HUES48 (cell line): ENCODE results near the gene NFIB.

Source experiments
- H3K27ac ChIP-seq: one replicate; pipeline ENCODE4 v1.7.0; 2013; ENCODE audit warnings: low read depth, low read length, inconsistent platforms
- H3K27me3 ChIP-seq: 2 replicates; pipeline ENCODE4 v1.6.1; 2013; ENCODE audit warnings: mild to moderate bottlenecking, low read length; ENCODE audit not compliant: control insufficient read depth, insufficient read depth
- H3K36me3 ChIP-seq: 2 replicates; pipeline ENCODE4 v1.6.1; 2013; ENCODE audit warnings: low read length; ENCODE audit not compliant: control insufficient read depth, insufficient read depth
- H3K4me1 ChIP-seq: 2 replicates; pipeline ENCODE4 v1.6.1; 2013; ENCODE audit warnings: mild to moderate bottlenecking, low read length; ENCODE audit not compliant: control insufficient read depth, insufficient read depth
- H3K4me3 ChIP-seq: 2 replicates; pipeline ENCODE4 v1.5.1; 2013; ENCODE audit warnings: mild to moderate bottlenecking, low read depth, low read length
- H3K9ac ChIP-seq: 2 replicates; pipeline ENCODE4 v1.6.1; 2013; ENCODE audit warnings: mild to moderate bottlenecking, low read depth, low read length, moderate library complexity
- H3K9me3 ChIP-seq: 2 replicates; pipeline ENCODE4 v1.6.1; 2013; ENCODE audit warnings: low read length; ENCODE audit not compliant: control insufficient read depth, insufficient read depth

NFIB gene

DNA sequence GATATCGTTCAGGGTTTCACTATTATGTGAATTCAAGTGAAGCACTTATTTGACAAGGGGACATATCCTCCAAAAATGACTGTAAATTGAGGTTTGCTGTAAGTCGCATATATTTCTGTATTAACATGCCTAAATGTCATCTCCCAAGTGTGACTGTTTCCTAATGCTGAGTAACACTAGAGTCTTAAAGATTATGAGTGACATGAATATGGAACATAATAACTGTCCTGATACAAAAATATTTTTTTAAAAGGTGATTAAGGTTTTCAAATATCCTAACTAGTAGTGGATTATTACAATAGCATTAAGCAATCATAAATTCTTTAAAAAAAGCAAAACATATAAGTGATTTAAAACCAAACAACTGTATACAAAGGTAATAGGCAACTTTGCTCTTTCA lies 3.6 kb downstream of the NFIB start:
- H3K9ac ChIP-seq = no peak overlapping the region
- H3K27me3 ChIP-seq = peaks cover 28% of the 10 kb centered on the region
- peaks cover 19% of the 10 kb centered on the region for H3K4me1 ChIP-seq
- no peak overlapping the region for H3K4me3 ChIP-seq
- no peaks in the 10 kb centered on the region for H3K36me3 ChIP-seq
- no peak overlapping the region for H3K27ac ChIP-seq
- no peaks in the 10 kb centered on the region for H3K9me3 ChIP-seq

- no peaks in the 10 kb centered on the region for H3K9me3 ChIP-seq
- no peak overlapping the region for H3K27ac ChIP-seq
- H3K4me3 ChIP-seq = no peak overlapping the region
- H3K9ac ChIP-seq = no peak overlapping the region
- H3K36me3 ChIP-seq = no peaks in the 10 kb centered on the region
- peaks cover 28% of the 10 kb centered on the region for H3K27me3 ChIP-seq
- peaks cover 19% of the 10 kb centered on the region for H3K4me1 ChIP-seq
Observed at GRCh38 chr9:14309403-14309802, 4.5 kb downstream of the NFIB start.

- no peak overlapping the region for H3K27ac ChIP-seq
- no peak overlapping the region for H3K4me3 ChIP-seq
- peaks cover 19% of the 10 kb centered on the region for H3K4me1 ChIP-seq
- H3K27me3 ChIP-seq = peaks cover 28% of the 10 kb centered on the region
- H3K9me3 ChIP-seq = no peaks in the 10 kb centered on the region
- no peaks in the 10 kb centered on the region for H3K36me3 ChIP-seq
- no peak overlapping the region for H3K9ac ChIP-seq
Observed at GRCh38 chr9:14308853-14309145, 5.1 kb downstream of the NFIB start.

DNA sequence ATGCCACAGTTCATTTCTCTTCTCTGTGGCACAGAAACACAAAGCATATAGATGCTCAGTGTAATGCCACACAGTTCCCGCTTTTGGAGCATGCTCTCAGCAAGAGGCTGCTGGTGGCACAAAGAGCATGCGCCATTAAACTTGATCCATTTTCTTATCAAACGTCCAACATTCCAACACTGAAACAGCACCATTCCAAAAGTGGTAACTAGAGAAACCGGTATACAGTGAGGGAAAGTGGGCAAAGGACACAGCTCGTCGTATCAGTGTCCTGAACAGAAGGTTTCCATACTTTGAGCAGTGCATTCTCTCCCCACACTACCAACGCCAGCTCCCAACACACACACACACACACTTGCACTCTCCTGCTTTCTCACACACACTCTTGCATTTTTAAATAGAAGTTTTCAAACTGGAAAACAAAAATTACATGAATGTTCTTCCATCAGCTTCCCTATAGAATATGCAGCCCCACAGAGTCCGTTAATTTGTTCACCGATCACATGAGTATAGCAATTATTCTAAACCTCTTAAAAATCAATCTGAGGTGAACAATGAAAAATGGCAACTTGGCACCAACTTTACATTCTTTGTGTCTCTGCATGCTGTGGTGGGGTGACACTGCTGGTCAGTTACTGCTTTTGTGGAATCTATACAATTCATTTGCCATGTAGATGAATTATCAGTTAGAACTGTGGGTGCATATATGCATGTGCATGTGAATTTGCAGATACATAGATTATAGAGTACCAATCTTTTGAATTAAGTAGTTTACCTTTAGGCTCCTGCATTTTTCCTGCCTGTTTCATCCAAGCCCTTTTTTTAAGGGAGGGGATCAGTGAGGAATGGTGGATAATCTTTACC lies 5.7 kb downstream of the NFIB start:
- Histone ChIP-seq H3K27me3 (peaks cover 24% of the 10 kb centered on the region), H3K9me3 (no peaks in the 10 kb centered on the region), H3K36me3 (no peaks in the 10 kb centered on the region), H3K4me1 (peaks cover 19% of the 10 kb centered on the region), H3K9ac (no peak overlapping the region), H3K4me3 (no peak overlapping the region), H3K27ac (no peak overlapping the region)

GRCh38 chr9:14306672-14307660 lies 7.0 kb downstream of the NFIB start:
- H3K9me3 ChIP-seq = no peaks in the 10 kb centered on the region
- H3K9ac ChIP-seq = no peak overlapping the region
- no peak overlapping the region for H3K27ac ChIP-seq
- H3K4me3 ChIP-seq = no peak overlapping the region
- H3K4me1 ChIP-seq = peaks cover 10% of the 10 kb centered on the region
- H3K27me3 ChIP-seq = peaks cover 13% of the 10 kb centered on the region
- no peaks in the 10 kb centered on the region for H3K36me3 ChIP-seq

GRCh38 chr9:14306188-14306587 lies 7.8 kb downstream of the NFIB start:
- Histone ChIP-seq H3K4me3 (no peak overlapping the region), H3K9ac (no peak overlapping the region), H3K4me1 (peaks cover 5% of the 10 kb centered on the region; the same call in 1 of the 2 replicates), H3K9me3 (no peaks in the 10 kb centered on the region), H3K36me3 (no peaks in the 10 kb centered on the region), H3K27ac (no peak overlapping the region), H3K27me3 (peaks cover 5% of the 10 kb centered on the region)

- H3K36me3 ChIP-seq = no peaks in the 10 kb centered on the region
- no peaks in the 10 kb centered on the region for H3K27me3 ChIP-seq
- H3K4me1 ChIP-seq = no peaks in the 10 kb centered on the region
- no peak overlapping the region for H3K4me3 ChIP-seq
- no peaks in the 10 kb centered on the region for H3K9me3 ChIP-seq
- no peak overlapping the region for H3K9ac ChIP-seq
- no peak overlapping the region for H3K27ac ChIP-seq
Observed at GRCh38 chr9:14304259-14304658, 9.7 kb downstream of the NFIB start.

GRCh38 chr9:14303521-14303920 lies 10.4 kb downstream of the NFIB start:
- H3K36me3 ChIP-seq = no peaks in the 10 kb centered on the region
- H3K4me3 ChIP-seq = no peak overlapping the region
- H3K27ac ChIP-seq = no peak overlapping the region
- no peaks in the 10 kb centered on the region for H3K9me3 ChIP-seq
- H3K27me3 ChIP-seq = no peaks in the 10 kb centered on the region
- H3K4me1 ChIP-seq = no peaks in the 10 kb centered on the region
- H3K9ac ChIP-seq = no peak overlapping the region

DNA sequence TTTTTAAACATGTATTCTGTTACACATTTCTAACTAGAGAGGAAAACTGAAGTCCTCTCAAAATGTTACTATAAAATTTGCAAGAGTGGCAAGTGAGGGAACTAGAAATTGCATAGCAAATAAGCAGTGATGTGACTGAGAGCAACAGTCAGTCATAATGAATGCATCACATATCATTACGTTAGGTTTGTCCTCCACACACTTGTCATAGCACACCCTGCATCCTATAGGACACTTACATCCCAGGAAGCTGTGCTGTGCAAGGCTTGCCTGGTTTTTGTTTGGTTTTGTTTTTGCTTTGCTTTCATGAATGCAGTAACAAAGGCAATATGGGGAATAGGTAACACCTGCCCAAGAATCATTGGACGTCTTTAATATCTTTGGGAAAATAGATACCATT lies 10.8 kb downstream of the NFIB start:
- no peak overlapping the region for H3K27ac ChIP-seq
- H3K27me3 ChIP-seq = no peaks in the 10 kb centered on the region
- H3K4me1 ChIP-seq = no peaks in the 10 kb centered on the region
- no peak overlapping the region for H3K9ac ChIP-seq
- no peaks in the 10 kb centered on the region for H3K9me3 ChIP-seq
- no peaks in the 10 kb centered on the region for H3K36me3 ChIP-seq
- H3K4me3 ChIP-seq = no peak overlapping the region

DNA sequence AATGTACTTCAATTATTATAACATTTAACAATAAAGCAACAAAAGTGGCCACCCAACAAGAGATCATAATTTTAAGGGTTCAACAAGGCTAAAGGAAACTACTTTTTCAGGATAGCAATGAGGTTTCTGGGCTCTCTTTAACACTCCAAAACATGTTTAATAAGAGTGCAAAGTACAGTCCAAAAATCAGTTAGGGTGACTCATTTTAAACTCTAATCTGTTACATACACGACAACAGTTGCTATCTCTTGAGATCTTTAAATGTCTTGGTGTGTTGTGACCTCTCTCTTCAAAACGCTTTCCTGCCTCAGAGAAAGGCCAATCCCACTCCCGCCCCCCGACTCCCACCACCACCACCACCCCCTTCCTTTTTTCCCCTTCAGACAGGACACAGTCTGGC lies 11.5 kb downstream of the NFIB start:
- no peaks in the 10 kb centered on the region for H3K36me3 ChIP-seq
- no peak overlapping the region for H3K4me3 ChIP-seq
- H3K9me3 ChIP-seq = no peaks in the 10 kb centered on the region
- no peaks in the 10 kb centered on the region for H3K4me1 ChIP-seq
- H3K27ac ChIP-seq = no peak overlapping the region
- no peaks in the 10 kb centered on the region for H3K27me3 ChIP-seq
- no peak overlapping the region for H3K9ac ChIP-seq

- Histone ChIP-seq H3K27me3 (no peaks in the 10 kb centered on the region), H3K36me3 (no peaks in the 10 kb centered on the region), H3K9ac (no peak overlapping the region), H3K9me3 (no peaks in the 10 kb centered on the region), H3K27ac (no peak overlapping the region), H3K4me3 (no peak overlapping the region), H3K4me1 (0 out of 2 replicates have a peak, but pooled peaks cover 4% of the 10 kb centered on the region)
Observed at GRCh38 chr9:14301583-14302021, 12.3 kb downstream of the NFIB start.
